SK-N-MC (cell line): ENCODE data around the gene CYP51A1.

Source experiments
- EZH2 ChIP-seq: fragments of 200-600 bp; sonication (generic); IDR thresholded peaks from one replicate; pipeline ENCODE4 v1.6.1; 2017; ENCODE audit warnings: antibody characterized with exemption
- FOXP2 ChIP-seq: optimal IDR thresholded peaks from 2 replicates; pipeline ENCODE3; 2011; ENCODE audit warnings: mild to moderate bottlenecking, moderate library complexity; ENCODE audit not compliant: insufficient read depth; ENCODE audit errors: extremely low read length, control extremely low read depth
- POLR2AphosphoS5 ChIP-seq: IDR thresholded peaks from 2 replicates; pipeline ENCODE4 v1.6.1; 2012; ENCODE audit warnings: mild to moderate bottlenecking, low read depth, low read length, borderline replicate concordance

DNA sequence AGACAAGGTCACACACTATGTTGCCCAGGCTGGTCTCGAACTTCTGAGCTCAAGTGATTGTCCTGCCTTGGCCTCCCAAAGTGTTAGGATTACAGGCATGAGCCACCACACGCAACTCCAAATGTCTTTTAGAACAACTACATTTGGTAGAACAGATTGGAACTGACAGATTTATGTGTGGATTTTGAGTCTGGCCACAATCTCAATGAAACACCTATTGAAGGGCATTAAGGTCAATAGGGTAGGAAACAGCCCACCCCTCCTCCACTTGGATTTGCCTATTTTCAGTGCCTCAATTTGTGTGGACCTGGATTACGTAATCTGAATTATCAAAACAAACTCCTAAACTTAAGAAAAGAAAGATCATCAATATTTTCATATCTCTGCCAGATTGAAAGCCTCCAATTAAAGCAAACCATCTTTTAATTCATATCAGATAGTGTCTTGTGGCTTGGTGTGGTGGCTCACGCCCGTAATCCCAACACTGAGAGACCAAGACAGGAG lies 15.5 kb upstream of the CYP51A1 start:
- TF ChIP-seq POLR2AphosphoS5 (no peak), EZH2 (no peak), FOXP2 (no peak)
